Measurements from ENCODE around the gene EPC2.

The EPC2 gene, protein sequence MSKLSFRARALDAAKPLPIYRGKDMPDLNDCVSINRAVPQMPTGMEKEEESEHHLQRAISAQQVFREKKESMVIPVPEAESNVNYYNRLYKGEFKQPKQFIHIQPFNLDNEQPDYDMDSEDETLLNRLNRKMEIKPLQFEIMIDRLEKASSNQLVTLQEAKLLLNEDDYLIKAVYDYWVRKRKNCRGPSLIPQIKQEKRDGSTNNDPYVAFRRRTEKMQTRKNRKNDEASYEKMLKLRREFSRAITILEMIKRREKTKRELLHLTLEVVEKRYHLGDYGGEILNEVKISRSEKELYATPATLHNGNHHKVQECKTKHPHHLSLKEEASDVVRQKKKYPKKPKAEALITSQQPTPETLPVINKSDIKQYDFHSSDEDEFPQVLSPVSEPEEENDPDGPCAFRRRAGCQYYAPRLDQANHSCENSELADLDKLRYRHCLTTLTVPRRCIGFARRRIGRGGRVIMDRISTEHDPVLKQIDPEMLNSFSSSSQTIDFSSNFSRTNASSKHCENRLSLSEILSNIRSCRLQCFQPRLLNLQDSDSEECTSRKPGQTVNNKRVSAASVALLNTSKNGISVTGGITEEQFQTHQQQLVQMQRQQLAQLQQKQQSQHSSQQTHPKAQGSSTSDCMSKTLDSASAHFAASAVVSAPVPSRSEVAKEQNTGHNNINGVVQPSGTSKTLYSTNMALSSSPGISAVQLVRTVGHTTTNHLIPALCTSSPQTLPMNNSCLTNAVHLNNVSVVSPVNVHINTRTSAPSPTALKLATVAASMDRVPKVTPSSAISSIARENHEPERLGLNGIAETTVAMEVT

GRCh38 chr2:148643998-148644882, at the start of gene EPC2:
EPC2 (plus strand) TSS chr2:148644751; CDS start chr2:148645018, 267 bp downstream.
- peak; percentile 87 for DNase-seq

GRCh38 chr2:148596018-148596417, 48.5 kb upstream of the EPC2 start:
- no peak for DNase-seq

DNA sequence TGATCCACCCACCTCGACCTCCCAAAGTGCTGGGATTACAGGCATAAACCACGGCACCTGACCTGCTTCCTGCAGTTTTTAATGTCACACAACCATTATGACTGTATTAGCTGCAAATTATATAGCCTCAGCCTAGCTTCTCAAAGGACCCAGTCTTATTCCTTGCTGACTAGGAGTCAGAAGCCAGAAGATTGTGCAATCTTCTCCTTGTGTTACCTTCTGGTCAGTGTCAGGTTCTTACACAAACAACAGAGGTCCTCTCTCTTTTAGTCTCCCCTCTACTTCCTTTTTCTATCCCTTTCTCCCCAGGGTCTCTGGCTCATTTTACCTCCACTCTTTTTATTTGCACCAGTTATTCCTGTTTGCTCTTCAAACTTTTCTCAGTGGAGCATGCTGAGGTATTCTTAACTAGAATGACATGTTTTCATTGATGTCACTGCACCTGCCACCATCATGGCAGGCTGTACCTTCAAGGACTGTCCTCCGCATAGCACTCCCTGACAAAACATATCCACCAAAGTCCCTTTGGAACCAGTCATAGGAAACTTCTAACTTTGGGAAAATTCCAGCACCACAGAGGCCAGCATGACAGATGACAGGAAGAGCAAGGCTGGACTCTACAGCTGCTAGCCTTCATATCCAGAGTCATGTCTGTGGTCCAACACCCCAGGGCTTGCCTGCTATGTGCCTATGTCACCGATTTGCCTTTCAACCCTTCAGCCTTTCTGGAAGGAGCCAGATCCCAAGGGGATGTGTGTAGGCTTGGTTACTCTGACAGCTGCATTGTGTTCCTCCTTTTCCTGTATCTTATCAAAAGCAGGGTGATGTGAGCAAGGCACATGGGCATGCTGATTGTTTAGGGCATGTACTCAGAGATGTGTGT, 45.2 kb upstream of the EPC2 start:
- DNase-seq, result no peak

DNA sequence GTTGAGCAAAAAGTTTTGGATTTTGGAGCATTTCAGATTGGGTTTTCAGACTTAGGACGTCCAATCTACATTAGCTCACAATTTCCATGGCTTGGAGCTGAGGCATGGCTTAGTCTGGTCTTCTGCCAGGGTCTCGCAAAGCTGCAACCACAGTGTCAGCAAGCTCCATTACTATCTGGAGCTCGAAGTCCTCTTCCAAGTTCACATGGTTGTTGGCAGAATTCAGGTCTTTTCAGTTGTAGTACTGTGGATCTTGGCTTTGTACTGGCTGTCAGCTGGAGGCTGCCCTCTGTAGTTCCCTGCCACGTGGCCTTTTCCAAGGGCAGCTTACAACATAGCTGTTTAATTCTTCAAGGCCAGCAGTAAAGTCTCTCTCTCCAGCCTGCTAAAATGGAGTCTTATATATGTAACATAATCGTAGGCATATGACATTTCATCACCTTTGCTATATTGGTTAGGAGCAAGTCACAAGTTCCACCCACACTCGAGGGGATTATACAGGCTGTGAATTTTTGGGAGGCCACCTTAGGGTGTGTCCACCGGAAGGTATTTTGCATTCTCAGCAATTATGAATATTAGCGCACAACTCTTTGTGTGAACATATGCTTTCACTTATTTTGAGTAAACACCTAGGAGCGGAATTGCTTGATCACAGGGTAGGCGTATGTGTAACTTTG, 41.5 kb upstream of the EPC2 start:
- no peak for DNase-seq

DNA sequence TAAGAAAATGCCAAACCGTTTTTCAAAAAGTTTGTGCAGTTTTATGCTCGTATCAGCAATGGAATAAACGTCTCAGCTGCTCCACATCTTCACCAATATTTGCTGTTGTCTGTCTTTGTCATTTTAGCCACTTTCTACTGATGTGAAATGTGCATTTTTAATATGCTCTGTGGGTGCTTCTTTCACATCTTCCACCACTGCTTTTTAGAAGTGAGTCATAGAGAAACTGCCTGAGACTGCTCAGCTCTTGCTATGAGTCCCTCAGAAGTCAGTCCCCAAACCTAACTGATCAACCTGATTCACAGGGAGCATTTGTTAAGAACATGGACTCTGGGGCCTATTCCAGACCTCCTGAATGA, 41.0 kb upstream of the EPC2 start:
- no peak for DNase-seq

DNA sequence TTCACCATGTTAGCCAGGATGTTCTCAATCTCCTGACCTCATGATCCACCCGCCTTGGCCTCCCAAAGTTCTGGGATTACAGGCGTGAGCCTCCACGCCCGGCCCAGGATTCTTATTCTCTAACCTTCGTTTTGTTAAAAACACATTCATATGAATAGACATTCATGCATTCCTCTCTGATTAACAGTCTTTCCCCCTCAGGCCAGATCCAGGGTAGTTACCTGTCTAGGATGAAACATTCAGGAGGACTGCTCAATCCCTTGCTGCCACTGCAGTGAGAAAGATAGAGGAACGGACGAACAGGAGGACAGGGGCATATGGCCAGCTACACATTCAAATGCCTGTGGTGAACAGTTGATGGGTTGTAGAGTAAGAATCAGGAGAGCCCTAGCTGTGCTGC, 39.6 kb upstream of the EPC2 start:
- no peak for DNase-seq

- no peak for DNase-seq
These were observed 37.0 kb upstream of the EPC2 start for GRCh38 chr2:148607566-148607965.

GRCh38 chr2:148613231-148614013, 31.1 kb upstream of the EPC2 start:
- DNase-seq, result no peak

DNA sequence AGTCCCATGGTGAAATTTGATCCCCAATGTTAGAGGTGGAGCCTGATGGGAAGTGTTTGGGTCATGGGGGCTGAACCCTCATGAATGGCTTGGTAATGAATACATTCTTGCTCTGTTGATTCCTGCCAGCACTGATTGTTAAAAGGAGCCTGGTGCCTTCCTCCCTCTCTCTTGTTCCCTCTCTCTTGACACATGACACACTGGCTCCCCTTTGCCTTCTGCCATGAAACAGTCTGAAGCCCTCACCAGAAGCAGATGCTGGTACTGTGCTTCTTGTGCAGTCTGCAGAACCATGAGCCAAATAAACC, 30.6 kb upstream of the EPC2 start:
- no peak for DNase-seq

DNA sequence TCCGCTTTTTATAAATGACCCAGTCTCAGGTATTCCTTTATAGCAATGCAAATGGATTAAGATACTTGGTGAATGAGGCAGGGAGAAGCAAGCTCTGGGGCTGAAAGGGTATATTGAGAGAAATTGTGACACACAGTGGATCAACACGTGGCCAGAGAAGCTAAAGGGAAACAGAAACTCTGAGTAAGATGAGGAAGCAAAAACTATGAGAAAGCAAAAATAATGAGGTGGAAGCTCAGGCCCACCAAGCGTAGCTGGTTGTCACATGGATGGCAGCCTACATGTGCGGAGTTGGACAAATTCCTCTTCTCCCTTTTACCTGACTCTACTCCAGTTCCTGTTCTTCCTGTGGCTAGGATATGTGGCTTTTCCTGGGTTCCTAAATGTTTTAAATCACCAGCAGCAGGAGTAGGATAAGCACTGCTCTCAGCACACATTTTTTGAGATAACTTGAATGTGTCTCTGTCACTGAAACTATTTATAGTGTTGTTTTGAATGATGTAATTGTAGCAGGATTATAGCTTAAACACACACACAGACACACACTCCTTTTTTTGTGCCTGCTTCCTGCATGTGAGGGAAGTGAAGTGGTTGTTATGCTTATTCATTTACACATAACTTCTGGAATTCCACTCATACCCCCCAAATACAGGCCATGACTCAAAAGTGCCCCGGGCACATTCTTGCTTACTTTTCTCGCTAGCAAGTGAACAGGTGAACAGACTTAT, 30.1 kb upstream of the EPC2 start:
- no peak for DNase-seq

- DNase-seq, result no peak
These were observed 29.1 kb upstream of the EPC2 start for GRCh38 chr2:148615381-148615841.

DNA sequence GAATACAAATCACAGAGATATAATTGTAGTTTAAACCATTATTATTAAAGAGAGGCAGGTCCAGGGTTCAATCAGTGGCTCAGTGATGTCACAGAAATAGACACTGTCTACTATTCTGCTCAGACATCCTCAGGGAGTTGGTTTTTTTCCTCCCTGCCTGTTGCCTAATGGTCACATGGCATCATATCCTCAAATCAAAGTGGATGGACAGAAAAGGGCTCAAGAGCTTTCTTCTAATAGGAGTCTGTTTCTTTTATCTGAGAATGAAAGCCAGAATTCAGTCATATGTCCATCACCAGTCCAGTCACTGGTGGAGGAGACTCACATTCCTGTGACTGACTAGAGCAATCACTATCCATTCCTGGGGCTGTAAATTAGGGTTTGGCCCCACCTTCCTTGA, 27.9 kb upstream of the EPC2 start:
- DNase-seq, result no peak

DNA sequence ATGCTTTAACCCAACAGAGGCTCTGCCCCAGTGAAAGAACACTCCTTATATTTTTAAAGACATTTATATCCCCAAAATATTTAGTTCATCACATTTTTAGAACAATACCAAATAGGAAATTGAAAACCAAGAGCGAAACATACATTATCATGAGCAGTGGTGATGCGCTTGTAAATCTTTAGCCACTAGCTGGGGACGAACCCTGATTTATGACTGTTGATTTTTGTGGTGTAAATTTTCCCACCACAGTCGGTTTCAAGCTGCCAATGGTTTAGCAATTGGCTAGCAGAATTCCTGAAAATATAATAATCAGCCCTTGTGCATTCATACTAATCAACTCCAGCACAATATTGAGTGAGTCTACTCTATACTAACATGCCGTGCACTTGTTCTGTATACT, 27.3 kb upstream of the EPC2 start:
- DNase-seq, result no peak

DNA sequence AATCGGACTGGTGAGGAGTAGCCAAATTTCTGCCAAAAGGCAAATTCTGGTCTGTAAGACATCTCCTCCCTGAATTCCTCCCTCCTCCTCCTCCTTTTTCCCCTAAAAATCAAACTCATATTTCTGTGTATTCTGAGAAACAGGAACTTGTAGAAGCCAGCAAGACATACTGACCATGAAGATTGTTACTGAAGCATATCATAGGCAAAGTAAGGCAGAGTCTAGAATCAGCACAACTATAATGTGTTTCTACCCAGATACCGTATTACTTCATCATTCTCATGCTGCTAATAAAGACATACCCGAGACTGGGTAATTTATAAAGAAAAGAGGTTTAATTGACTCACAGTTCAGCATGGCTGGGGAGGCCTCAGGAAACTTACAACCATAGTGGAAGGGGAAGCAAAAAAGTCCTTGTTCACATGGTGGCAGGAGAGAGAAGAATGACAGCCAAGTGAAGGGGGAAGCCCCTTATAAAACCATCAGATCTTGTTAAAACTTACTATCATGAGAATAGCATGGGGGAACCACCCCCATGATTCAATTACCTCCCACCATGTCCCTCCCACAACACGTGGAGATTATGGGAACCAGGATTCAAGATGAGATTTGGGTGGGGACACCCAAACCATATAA, 24.9 kb upstream of the EPC2 start:
- DNase-seq, result no peak

DNA sequence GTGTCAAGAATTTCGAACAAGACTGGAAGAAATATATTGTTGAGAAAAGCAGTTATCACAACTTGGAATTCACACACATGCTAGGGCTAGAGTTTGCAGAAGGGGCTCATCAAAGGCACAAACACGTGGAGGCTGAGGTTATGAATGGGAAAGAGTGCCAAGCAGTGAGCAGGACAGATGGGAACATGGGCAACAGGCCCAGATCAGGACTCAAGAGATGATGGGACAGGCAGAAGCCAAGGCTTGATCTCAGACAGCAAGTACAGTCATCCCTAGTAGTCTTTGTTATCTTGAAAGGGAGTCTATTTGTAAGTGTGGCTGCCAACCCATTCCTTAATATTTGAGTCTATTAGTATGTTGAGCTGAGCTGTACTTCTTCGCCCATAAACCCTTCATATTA, 22.2 kb upstream of the EPC2 start:
- DNase-seq, result no peak

DNA sequence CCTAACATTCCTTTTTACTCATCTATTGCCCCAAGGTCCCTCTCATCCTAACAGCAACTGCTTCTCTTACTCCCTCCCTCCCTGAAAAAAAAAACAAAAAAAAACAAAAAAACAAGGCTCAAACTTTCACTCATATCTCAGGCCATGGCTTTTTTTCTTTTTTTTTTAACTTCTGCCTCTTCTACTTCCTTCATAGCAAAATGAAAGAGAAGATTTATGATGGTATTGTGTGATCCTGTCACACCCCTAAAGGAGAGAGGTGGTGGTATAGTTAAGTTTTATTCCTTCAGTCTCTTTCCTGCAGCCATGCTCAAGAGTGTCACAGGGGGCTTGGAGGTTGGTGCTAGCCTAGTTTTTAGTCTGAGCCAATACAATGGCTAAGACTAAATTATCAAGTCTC, 21.5 kb upstream of the EPC2 start:
- DNase-seq, result no peak

DNA sequence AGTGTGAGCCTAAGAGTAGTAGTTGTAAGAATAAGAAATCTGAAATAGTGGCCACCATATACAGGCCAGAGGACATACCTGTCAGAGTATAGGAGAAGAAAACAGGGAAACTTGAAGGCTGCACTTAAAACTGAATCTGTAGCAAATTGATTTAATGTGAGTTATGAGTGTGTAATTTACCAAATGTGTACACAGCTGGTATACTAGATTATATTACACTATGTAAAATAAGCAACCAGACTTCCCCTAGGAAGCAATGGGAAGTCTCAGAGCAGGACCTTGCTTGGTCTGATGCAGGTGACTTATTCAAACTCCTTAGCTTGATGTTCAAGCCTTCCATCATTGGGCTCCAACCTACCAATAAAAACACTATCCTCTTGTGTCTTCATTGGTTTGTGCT, 17.3 kb upstream of the EPC2 start:
- no peak for DNase-seq

DNA sequence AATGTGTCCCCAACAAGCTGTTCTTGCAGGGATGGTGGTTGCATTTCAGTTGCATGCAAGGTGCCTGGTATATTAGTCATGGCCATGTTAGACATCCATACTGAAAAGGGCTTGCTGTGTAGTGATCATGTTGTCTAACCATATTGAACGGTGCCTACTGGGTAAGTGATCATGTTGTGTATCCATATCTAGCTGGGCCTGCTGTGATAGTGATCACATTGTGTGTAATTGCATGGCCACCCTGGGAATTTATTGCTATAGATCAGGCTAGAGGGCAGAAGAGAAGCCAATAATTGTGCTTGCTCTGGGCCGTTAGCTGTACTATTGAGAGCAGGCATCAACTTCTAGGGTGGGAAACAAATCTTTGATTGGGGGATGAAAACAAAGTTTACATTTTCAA, 9.8 kb upstream of the EPC2 start:
- DNase-seq, result no peak

DNA sequence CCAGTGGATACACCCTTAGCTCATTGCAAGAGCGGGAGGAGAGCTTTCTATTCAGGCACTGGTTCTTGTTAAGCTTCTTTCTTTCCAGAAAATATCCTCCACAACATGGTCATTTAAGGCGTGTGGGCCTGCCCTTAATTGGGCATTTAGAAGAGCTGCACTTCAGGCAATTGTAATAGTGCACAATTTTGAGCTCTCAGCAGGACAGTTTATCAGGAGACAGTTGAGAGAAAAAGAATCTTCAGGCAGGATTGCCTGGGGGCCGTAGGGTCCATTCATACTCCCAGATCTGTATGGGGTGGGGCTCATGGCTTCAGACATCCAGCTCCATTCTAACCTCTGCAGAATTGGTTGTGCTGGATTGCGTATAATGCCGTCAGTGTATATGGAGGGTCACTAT, 6.0 kb upstream of the EPC2 start:
- DNase-seq, result no peak

GRCh38 chr2:148640767-148641166, 3.8 kb upstream of the EPC2 start:
- no peak for DNase-seq
